Measurements from ENCODE around the gene ZNF221. TPM values are rescaled to one million over a fixed set of nuclear protein-coding genes. Genes with fewer than 3 reads are reported as not detected.
"Not testable (repeated sequence)": the region's sequence is repeated elsewhere in the genome, so short reads cannot be mapped to it uniquely, and the experiment has no call there.

The ZNF221 gene
- 3.1 and 3.7 TPM in 2 replicates for total RNA-seq (2014; rRNA removed; shearing (Covaris generic))
- polyA plus RNA-seq (2015; cell fraction: cytosol; rRNA removed): 1.4 and 2.4 TPM in 2 replicates
- polyA plus RNA-seq (2015; cell fraction: nucleus; rRNA removed): 3.4 and 6.2 TPM in 2 replicates

- peak; percentile 98 for DNase-seq (ENCODE audit: low read depth)
These were observed at the start of gene ZNF221 for GRCh38 chr19:43950834-43951645. Gene ZNF221, plus strand, starts transcription at chr19:43951228. Its CDS starts 11,499 bp downstream, at chr19:43962727.

GRCh38 chr19:43901395-43902390 lies 49.3 kb upstream of the ZNF221 start:
- peak; percentile 84 for DNase-seq (ENCODE audit: low read depth)

GRCh38 chr19:43902399-43902798 lies 48.6 kb upstream of the ZNF221 start:
- no peak for DNase-seq (ENCODE audit: low read depth)

GRCh38 chr19:43905897-43906296 lies 45.1 kb upstream of the ZNF221 start:
- no peak for DNase-seq (ENCODE audit: low read depth)

GRCh38 chr19:43906774-43907173 lies 44.3 kb upstream of the ZNF221 start:
- no peak for DNase-seq (ENCODE audit: low read depth)

GRCh38 chr19:43908659-43909058 lies 42.4 kb upstream of the ZNF221 start:
- no peak for DNase-seq (ENCODE audit: low read depth)

GRCh38 chr19:43910884-43911283 lies 40.1 kb upstream of the ZNF221 start:
- no peak for DNase-seq (ENCODE audit: low read depth)

- no peak for DNase-seq (ENCODE audit: low read depth)
These were observed 37.6 kb upstream of the ZNF221 start for GRCh38 chr19:43913383-43913782.

- no peak for DNase-seq (ENCODE audit: low read depth)
These were observed 37.0 kb upstream of the ZNF221 start for GRCh38 chr19:43914051-43914450.

GRCh38 chr19:43923875-43924274 lies 27.2 kb upstream of the ZNF221 start:
- DNase-seq (ENCODE audit: low read depth): no peak

- DNase-seq (ENCODE audit: low read depth): no peak
These were observed 22.2 kb upstream of the ZNF221 start for GRCh38 chr19:43928820-43929219.

GRCh38 chr19:43934055-43934984 lies 16.7 kb upstream of the ZNF221 start:
- peak; percentile 1 for DNase-seq (ENCODE audit: low read depth)

GRCh38 chr19:43934985-43935708 lies 15.9 kb upstream of the ZNF221 start, which contains the start of gene ZNF45:
Gene ZNF45, minus strand, starts transcription at chr19:43935282. Its CDS starts 13,097 bp downstream, at chr19:43922185.
- peak; percentile 88 for DNase-seq (ENCODE audit: low read depth)

GRCh38 chr19:43936188-43936587 lies 14.8 kb upstream of the ZNF221 start:
- DNase-seq (ENCODE audit: low read depth): no peak

GRCh38 chr19:43939557-43940260 lies 11.3 kb upstream of the ZNF221 start:
- no peak for DNase-seq (ENCODE audit: low read depth)

GRCh38 chr19:43940719-43941118 lies 10.3 kb upstream of the ZNF221 start:
- no peak for DNase-seq (ENCODE audit: low read depth)

- no peak for DNase-seq (ENCODE audit: low read depth)
These were observed 9.8 kb upstream of the ZNF221 start for GRCh38 chr19:43941209-43941608.

- not testable (repeated sequence) for DNase-seq (ENCODE audit: low read depth)
These were observed 3.6 kb upstream of the ZNF221 start for GRCh38 chr19:43947412-43947811.

GRCh38 chr19:43949803-43950202 lies 1.2 kb upstream of the ZNF221 start:
- not testable (repeated sequence) for DNase-seq (ENCODE audit: low read depth)
